GM18511 (cell line): ENCODE results near the gene ESF1.
A peak's percentile ranks its signal among the peaks of the same experiment; 100 is the strongest.
"Not testable (repeated sequence)": the region's sequence is repeated elsewhere in the genome, so short reads cannot be mapped to it uniquely, and the experiment has no call there.

ENCODE experiments used
- ATAC-seq: cut with Tn5 transposase; IDR thresholded peaks from one replicate; pipeline ENCODE4 v1.9.1; 2021; ENCODE audit warnings: mild to moderate bottlenecking, moderate library complexity; ENCODE audit not compliant: unreplicated experiment

Gene ESF1

DNA sequence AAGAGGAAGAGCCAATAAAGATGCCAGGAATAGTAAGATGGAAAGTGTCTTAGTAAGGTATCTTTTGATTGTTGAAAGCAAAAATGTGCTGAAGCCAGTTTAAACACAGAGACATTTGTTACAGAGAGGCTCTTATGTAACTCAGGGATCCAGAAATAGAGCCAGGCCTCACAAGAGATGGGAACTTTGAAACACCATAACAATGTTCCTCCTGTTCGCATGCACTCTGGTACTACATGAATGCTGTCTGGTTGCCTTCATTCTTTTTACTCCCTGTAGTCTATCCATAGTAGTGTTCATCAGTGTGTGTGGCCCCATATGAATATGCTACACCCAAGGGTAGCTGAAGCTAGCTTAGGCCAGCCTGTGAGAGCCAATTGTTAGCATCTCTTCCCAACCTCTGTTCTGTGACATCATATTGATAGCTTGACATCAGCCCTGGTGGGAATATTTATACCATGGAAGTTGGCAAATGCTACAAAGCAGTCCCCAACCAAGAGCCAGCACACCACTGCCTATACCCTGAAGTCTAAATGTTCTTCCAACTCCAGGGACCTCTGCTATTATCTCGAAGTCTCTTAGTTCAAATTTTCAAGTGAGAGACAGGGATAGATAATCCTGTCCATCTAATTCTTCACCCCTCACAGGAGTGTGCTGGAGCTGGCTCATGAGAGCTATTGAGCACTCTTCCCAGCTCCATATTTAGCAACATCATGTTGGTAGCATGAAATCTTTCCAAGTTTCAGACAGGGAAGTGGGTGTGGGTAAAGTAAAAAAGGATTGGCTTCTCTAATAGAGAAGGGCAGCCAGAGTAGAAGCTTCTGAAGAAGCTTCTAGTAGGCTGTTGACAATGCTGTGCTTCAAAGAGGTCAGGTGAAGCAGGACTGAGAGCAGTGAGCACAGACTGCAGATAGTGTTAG, 7.1 kb upstream of the ESF1 start:
- ATAC-seq: no peak

- ATAC-seq: no peak
Measured at GRCh38 chr20:13790708-13791107, 6.0 kb upstream of the ESF1 start.

DNA sequence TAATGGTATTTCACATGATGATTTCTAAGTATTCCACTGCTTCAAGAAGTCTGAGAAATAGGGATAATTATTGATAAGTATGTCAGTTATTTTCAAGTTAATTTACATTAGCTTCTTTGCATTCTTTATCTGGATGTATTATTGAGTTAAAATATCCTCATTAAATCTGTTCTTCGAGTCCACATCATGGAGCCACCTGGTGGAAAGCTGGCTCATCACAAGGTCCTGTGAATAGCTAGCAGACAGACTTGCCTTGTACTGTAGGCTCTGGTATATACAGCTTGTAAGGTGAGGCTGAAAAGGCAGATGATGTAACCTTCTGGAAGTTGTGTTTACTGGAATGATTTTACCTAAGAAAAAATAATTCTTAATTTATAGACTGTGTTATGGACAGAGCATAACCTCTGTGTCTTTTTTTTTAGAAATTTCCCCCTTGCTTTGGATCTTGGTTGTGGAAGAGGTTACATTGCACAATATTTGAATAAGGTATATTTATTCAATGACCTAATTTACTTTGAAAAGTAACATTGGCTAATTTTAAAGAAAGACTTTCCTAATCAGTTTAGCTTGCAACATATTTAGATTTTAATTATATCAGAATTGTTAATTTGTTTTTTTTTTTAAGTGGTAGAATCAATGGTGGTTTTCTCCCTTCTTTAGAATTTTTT, 3.6 kb upstream of the ESF1 start:
- ATAC-seq: no peak

DNA sequence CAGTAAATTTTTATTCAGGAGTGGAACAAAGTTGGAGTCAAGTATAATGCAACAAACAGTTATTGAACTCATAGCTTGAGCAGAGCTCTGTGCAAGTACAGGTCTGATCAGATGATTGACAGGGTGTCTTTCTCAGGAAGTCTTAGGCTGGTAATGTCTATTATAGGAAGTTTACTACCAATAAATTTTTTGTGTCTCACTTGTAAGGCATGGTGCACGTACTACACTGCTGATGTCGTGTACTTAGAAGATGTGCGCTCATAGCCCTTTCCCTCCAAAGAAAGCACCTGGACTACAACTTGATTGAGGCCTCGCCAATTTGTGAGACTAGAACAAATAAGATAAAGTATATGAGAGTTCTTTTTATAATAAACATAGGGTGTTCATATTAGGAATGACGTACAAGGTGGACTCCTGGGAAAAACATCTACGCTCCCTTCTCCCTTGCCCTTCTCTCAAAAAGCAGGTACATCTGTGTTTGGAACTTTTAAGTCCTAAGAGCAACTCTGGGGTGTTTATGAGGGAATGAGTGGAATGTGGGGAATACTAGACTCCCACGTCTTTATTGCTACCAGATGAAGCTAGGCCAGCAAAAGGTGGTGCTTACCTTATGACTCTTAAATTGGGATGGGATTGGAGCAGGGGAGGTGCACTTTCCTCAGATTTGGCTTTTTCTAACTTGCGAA, 1.6 kb upstream of the ESF1 start:
- ATAC-seq: no peak

- ATAC-seq: peak; percentile 19
Measured at GRCh38 chr20:13784271-13784892, 337 bp downstream of the ESF1 start.

DNA sequence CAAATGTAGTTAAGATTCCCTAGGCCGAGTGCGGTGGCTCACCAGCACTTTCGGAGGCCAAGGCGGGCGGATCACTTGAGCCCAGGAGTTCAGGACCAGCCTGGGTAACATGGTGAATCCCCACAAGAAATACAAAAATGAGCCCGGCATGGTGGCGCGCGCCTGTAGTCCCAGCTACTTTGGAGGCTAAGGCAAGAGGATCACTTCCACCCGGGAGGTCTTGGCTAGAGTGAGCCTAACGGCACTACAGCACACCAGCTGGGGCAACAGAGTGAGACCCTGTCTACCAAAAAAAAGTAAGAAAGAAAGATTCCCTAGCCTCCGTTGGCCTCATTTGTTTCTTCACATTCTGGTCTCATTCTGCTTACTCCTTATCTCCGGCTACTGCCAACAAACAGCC, 1.2 kb downstream of the ESF1 start:
- ATAC-seq: no peak

GRCh38 chr20:13778827-13779226, 5.9 kb downstream of the ESF1 start:
- ATAC-seq: peak; percentile 73

DNA sequence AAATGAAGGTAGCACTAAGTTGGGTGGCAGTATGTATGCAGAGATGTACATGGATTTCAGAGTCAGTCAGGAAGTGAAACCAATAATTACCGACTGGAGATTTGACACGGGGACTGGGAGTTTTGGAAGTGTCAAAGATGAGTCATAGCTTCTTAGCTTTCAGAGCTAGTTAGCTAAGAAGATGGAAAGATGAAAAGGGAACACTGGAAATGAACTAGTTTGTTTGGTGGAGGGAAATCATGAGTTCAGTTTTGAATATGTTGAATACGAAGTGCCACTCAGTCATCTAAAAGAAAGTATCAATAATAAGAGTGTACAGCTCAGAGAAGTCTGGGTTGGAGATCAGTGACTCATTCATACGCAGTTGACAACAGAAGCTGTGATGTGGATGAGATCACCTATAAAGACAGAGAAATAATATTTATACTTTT, 7.5 kb downstream of the ESF1 start:
- peak; percentile 46 for ATAC-seq

- no peak for ATAC-seq
Measured at GRCh38 chr20:13775867-13776266, 8.9 kb downstream of the ESF1 start.

DNA sequence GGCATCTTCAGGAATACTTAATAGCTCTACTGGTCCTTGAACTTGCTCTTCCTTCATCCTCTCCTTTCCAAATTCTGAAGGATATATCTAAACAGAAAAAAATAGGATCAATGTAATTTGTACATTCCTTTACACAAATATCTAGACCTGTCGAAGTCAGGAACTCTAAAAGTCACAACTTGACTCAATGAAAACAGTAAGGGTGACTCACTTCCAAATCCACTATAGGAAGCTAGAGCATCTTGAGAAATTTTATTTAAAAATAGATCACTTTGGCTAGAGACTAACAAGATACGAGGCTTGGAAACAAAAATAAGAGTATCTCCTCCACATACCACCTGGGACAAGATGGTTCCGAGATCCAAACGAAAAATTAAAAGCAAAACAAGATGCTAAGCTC, 12.2 kb downstream of the ESF1 start:
- ATAC-seq: no peak

- no peak for ATAC-seq
Measured at GRCh38 chr20:13771853-13772453, 12.8 kb downstream of the ESF1 start.

- no peak for ATAC-seq
Measured at GRCh38 chr20:13770141-13770540, 14.6 kb downstream of the ESF1 start.

GRCh38 chr20:13765868-13766416, 18.8 kb downstream of the ESF1 start:
- no peak for ATAC-seq

GRCh38 chr20:13765299-13765698, 19.4 kb downstream of the ESF1 start:
- no peak for ATAC-seq

- not testable (repeated sequence) for ATAC-seq
Measured at GRCh38 chr20:13760451-13760946, 24.2 kb downstream of the ESF1 start.

GRCh38 chr20:13758884-13759283, 25.8 kb downstream of the ESF1 start:
- no peak for ATAC-seq

DNA sequence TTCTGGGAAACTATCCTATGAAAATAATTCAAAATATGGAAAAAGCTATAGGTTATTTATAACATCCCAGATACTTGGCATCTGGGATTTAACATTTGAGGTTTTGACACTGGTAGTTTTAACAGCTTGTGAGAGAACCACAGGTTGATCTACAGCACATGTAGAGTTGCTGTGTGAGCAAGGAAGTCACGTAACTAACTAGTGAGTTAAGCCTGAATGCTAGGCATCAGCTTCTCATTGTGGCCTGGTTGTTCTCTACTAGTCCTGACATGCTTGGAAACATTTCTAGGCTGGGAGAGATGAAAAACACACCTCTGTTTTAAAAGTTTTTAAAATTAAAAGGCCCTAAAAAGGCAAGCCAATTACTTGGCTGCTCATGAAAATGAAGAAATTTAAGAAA, 28.2 kb downstream of the ESF1 start:
- ATAC-seq: no peak

DNA sequence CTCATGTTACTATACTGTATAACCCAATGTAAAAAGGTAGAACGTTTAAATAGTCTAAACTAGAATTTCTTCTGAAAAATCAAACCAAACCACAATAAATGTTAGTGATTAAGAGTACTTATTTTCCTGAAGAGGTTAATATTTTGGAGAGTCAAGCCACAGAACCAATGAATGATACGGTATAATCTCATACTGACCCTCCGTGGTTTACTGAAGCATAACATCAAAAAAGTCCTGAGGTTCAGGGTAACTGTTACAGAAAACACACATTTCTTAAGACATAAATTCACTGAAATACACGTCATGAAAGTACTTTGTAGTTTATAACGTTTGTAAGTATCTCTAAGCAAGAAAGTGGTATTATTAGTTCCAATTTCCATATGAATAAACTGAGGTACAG, 28.9 kb downstream of the ESF1 start:
- no peak for ATAC-seq

DNA sequence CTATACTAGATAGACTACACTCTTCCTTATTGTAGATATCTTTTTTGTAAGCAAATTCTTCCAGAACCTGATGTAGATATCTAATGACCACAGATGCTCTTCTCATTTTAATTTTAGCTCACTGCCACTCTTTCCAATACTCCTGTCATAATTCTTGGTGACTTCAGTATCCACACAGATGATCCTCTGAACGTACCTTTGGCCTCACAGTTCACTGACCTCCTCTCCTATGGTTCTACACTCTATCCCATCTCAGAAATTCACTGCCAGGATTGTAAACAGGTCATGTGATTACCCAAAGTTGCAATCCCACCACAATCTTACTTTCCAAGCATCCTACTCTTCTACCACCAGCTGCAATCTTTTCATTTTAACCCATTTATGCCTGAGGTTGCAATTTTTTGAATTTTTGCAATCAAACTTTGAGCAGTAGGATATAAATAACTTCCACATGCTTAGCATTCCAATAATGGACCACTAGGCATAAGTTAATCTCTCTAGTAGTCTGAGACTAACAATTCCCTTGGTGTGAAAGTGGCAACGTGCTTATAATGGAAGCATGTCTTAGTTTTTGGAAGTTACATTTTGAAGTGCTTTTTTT, 31.2 kb downstream of the ESF1 start:
- no peak for ATAC-seq

DNA sequence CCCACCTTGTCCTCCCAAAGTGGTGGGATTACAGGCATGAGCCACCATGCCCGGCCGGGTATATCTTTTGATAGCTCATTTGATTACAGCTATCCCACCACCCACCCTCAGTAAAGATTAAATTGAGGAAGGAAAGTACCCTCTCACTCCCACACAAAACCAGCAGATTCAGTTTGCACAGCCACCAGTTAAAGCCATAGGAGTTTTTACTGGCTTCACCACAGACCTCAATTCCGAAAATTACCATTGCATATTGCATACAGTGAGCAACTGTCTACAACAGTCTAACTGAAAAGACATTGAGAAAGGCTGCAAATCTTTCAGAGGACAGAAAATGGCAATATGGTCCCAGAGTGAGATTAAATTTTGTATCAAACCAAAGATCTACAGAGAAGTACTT, 34.9 kb downstream of the ESF1 start:
- ATAC-seq: no peak
